GM23338 (cell line): ENCODE measurements around the gene KCNMA1. TPM values are rescaled to one million over a fixed set of nuclear protein-coding genes. Genes with fewer than 3 reads are reported as not detected.

Experiments used
- ATAC-seq: fragments of 200-7000 bp; cut with Tn5 transposase; 3 replicates; pipeline ENCODE4 v1.9.1; 2020
- DNase-seq: peaks from one replicate; pipeline ENCODE4 v3.0.0-alpha.2; 2015; ENCODE audit warnings: low spot score
- H2AFZ ChIP-seq: fragments of 200-600 bp; sonication (generic); 2 replicates; pipeline ENCODE4 v1.8.0; 2016; ENCODE audit warnings: antibody characterized with exemption, mild to moderate bottlenecking, moderate library complexity
- H3F3A ChIP-seq: fragments of 200-600 bp; sonication (generic); replicated peaks from 2 replicates; pipeline ENCODE4 v1.8.0; 2017; ENCODE audit warnings: antibody characterized with exemption, mixed run types, low read depth
- H3K27ac ChIP-seq: fragments of 200-600 bp; sonication (generic); 2 replicates; pipeline ENCODE4 v1.6.1; 2016; ENCODE audit warnings: low read depth
- H3K27me3 ChIP-seq: fragments of 200-600 bp; sonication (generic); 2 replicates; pipeline ENCODE4 v1.8.0; 2016; ENCODE audit warnings: mild to moderate bottlenecking, mixed run types, moderate library complexity; ENCODE audit not compliant: insufficient read depth
- H3K36me3 ChIP-seq: fragments of 200-600 bp; sonication (generic); 2 replicates; pipeline ENCODE4 v1.8.0; 2016; ENCODE audit warnings: mild to moderate bottlenecking; ENCODE audit not compliant: insufficient read depth
- H3K4me1 ChIP-seq: fragments of 200-600 bp; sonication (generic); 2 replicates; pipeline ENCODE4 v1.8.0; 2016; ENCODE audit warnings: mild to moderate bottlenecking, moderate library complexity; ENCODE audit not compliant: insufficient read depth
- H3K4me2 ChIP-seq: fragments of 200-600 bp; sonication (generic); 2 replicates; pipeline ENCODE4 v1.7.1; 2017; ENCODE audit warnings: mixed run types
- H3K4me3 ChIP-seq: fragments of 200-600 bp; sonication (generic); 2 replicates; pipeline ENCODE4 v1.6.1; 2016; ENCODE audit warnings: mixed run types
- H3K79me2 ChIP-seq: fragments of 200-600 bp; sonication (generic); replicated peaks from 2 replicates; pipeline ENCODE4 v1.8.0; 2017; ENCODE audit warnings: mild to moderate bottlenecking; ENCODE audit not compliant: insufficient read depth
- H3K9me2 ChIP-seq: fragments of 200-600 bp; sonication (generic); 2 replicates; pipeline ENCODE4 v1.8.0; 2017; ENCODE audit not compliant: insufficient read depth
- H4K20me1 ChIP-seq: fragments of 200-600 bp; sonication (generic); replicated peaks from 2 replicates; pipeline ENCODE4 v1.8.0; 2017; ENCODE audit warnings: mild to moderate bottlenecking; ENCODE audit not compliant: insufficient read depth
- H3K27ac Mint-ChIP-seq: 2 replicates; pipeline ENCODE4 v1.8.0; 2020; ENCODE audit warnings: inconsistent platforms, mild to moderate bottlenecking, moderate library complexity, mixed read lengths
- H3K27me3 Mint-ChIP-seq: 3 replicates; pipeline ENCODE4 v1.8.0; 2022; ENCODE audit warnings: low read depth, mild to moderate bottlenecking, moderate library complexity, mixed read lengths, inconsistent platforms; ENCODE audit not compliant: insufficient read depth, poor library complexity
- H3K36me3 Mint-ChIP-seq: 3 replicates; pipeline ENCODE4 v1.8.0; 2021; ENCODE audit warnings: low read depth, mild to moderate bottlenecking, inconsistent platforms, moderate library complexity, mixed read lengths
- H3K4me1 Mint-ChIP-seq: 3 replicates; pipeline ENCODE4 v1.8.0; 2020; ENCODE audit warnings: mild to moderate bottlenecking, inconsistent platforms, mixed read lengths
- H3K4me3 Mint-ChIP-seq: 3 replicates; pipeline ENCODE4 v1.8.0; 2021; ENCODE audit warnings: moderate library complexity, mild to moderate bottlenecking, inconsistent platforms, mixed read lengths
- H3K9me3 Mint-ChIP-seq: 3 replicates; pipeline ENCODE4 v1.8.0; 2020; ENCODE audit warnings: moderate library complexity, mild to moderate bottlenecking, inconsistent platforms, mixed read lengths
- CREB1 ChIP-seq: fragments of 250-450 bp; sonication (Bioruptor Pico); IDR thresholded peaks from 2 replicates; pipeline ENCODE4 v1.5.0; 2020; ENCODE audit warnings: low read depth, mild to moderate bottlenecking, moderate library complexity
- EZH2 ChIP-seq: fragments of 200-600 bp; sonication (generic); IDR thresholded peaks from one replicate; pipeline ENCODE4 v1.8.0; 2017; ENCODE audit warnings: antibody characterized with exemption, mild to moderate bottlenecking, low read depth; ENCODE audit not compliant: unreplicated experiment
- EZH2phosphoT487 ChIP-seq: fragments of 200-600 bp; sonication (generic); IDR thresholded peaks from one replicate; pipeline ENCODE4 v1.8.1; 2018; ENCODE audit warnings: antibody characterized with exemption; ENCODE audit not compliant: unreplicated experiment
- JUNB ChIP-seq: IDR thresholded peaks from one replicate; pipeline ENCODE4 v1.6.1; 2016; ENCODE audit warnings: antibody characterized with exemption; ENCODE audit not compliant: unreplicated experiment
- NANOG ChIP-seq: IDR thresholded peaks from 2 replicates; pipeline ENCODE4 v1.6.1; 2016; ENCODE audit warnings: antibody characterized with exemption, borderline replicate concordance
- POLR2AphosphoS5 ChIP-seq: IDR thresholded peaks from 2 replicates; pipeline ENCODE4 v1.6.1; 2016; ENCODE audit warnings: antibody characterized with exemption, low read depth
- STAT1 ChIP-seq: IDR thresholded peaks from one replicate; pipeline ENCODE4 v1.6.1; 2016; ENCODE audit warnings: antibody characterized with exemption; ENCODE audit not compliant: unreplicated experiment
- ZNF114 ChIP-seq: fragments of 250-450 bp; sonication (Bioruptor Pico); IDR thresholded peaks from 2 replicates; pipeline ENCODE4 v1.5.0; 2020; ENCODE audit warnings: mild to moderate bottlenecking, moderate library complexity
- ZNF331 ChIP-seq: fragments of 250-450 bp; sonication (Bioruptor Pico); IDR thresholded peaks from 2 replicates; pipeline ENCODE4 v1.5.0; 2020; ENCODE audit warnings: low read depth, mild to moderate bottlenecking, moderate library complexity
- polyA plus RNA-seq: library from polyadenylated mRNA; unstranded; fragments of >200 nt; fragmentation: Nextera tagmentation; extraction: Ambion mirVana; gene quantifications from 2 replicates; pipeline ENCODE4 v1.2.1, GENCODE V29; 2016
- total RNA-seq: library from RNA; depleted of rRNA; stranded (reverse); fragments of >200 nt; shearing (Covaris generic); gene quantifications from 2 replicates; pipeline ENCODE4 v1.2.3, GENCODE V29; 2014
- TF ChIP-seq, protein P1 (sequence below): IDR thresholded peaks from one replicate; pipeline ENCODE4 v1.6.1; 2018; ENCODE audit warnings: antibody characterized with exemption; ENCODE audit not compliant: unreplicated experiment
- TF ChIP-seq, protein P2 (sequence below): fragments of 250-450 bp; sonication (Bioruptor Pico); IDR thresholded peaks from 2 replicates; pipeline ENCODE4 v1.5.0; 2020; ENCODE audit warnings: mild to moderate bottlenecking, moderate library complexity
- TF ChIP-seq, protein P3 (sequence below), 2 experiments: fragments of 200-600 bp in 1 of 2; sonication (generic) in 1 of 2; conservative IDR thresholded peaks; 2 replicates each; pipeline versions ENCODE4 v1.5.1 to v1.6.1; 2016 to 2017; ENCODE audit warnings: antibody characterized with exemption in 2 of 2, low read depth in 2 of 2, mild to moderate bottlenecking in 2 of 2, moderate library complexity in 1 of 2
- TF ChIP-seq, protein P4 (sequence below): IDR thresholded peaks from 2 replicates; pipeline ENCODE4 v1.6.1; 2016; ENCODE audit warnings: antibody characterized with exemption

KCNMA1 gene
- total and polyA plus RNA-seq, 2 experiments from 2014 or later = 8.2 to 9.0 TPM

DNA sequence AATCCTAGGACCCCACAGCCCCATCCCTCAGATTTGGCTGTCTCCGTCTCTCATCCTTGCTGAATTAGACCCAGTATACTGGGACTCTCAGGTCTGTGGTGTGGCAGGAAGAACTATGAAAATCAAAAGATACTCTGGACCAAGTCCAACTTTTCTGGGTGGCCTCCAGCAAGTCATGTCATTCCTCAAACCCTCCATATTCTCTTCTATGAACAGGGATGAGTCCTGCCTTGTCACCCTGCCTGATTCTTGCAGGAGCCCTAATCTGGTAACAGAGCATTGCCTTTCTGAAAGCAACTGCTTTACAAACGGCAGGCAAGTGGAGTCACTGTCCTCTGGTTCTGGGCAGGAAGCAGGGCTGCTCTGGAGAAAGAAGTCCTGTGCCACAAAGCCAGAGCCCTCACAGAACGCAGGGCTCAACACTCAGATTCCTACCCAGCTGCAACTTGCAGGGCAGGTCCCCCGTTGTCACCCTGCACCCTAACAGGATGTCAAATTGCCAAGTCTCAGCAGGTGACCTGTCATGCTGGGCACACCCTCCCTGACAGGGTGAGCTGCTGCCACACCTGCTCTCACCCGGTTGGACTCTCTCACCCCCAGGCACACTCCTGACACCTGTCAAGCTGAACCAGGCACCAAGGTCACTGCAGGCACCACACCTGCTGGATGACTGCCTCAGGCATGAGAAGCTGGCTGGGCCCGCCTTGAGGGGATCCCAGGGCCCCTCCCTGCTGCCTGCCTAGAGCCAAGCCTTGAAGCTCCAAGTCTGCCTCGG lies 227.7 kb downstream of the KCNMA1 start:
- Histone ChIP-seq H3K4me3 (no peak overlapping the region), H3K27me3 (no peaks in the 10 kb centered on the region), H2AFZ (no peak overlapping the region), H3K4me2 (no peak overlapping the region), H3K79me2 (no peaks in the 10 kb centered on the region), H4K20me1 (no peaks in the 10 kb centered on the region), H3K9me2 (no peaks in the 10 kb centered on the region), H3F3A (no peaks in the 10 kb centered on the region), H3K36me3 (no peaks in the 10 kb centered on the region), H3K27ac (no peak overlapping the region), H3K4me1 (no peaks in the 10 kb centered on the region)
- no peaks in the 10 kb centered on the region for H3K36me3 Mint-ChIP-seq
- ATAC-seq (no peak), DNase-seq (no peak)
- H3K4me1 Mint-ChIP-seq = peaks cover 21% of the 10 kb centered on the region
- no peak overlapping the region for H3K4me3 Mint-ChIP-seq
- no peaks in the 10 kb centered on the region; the same call in 2 of the 3 replicates for H3K9me3 Mint-ChIP-seq
- TF ChIP-seq JUNB (no peak), ZNF331 (no peak), EZH2 (no peak), CREB1 (CRISPR knock-in tag) (no peak), STAT1 (no peak), ZNF114 (CRISPR knock-in tag) (no peak), EZH2phosphoT487 (no peak), POLR2AphosphoS5 (no peak), NANOG (no peak)
- TF ChIP-seq, protein P1, sequence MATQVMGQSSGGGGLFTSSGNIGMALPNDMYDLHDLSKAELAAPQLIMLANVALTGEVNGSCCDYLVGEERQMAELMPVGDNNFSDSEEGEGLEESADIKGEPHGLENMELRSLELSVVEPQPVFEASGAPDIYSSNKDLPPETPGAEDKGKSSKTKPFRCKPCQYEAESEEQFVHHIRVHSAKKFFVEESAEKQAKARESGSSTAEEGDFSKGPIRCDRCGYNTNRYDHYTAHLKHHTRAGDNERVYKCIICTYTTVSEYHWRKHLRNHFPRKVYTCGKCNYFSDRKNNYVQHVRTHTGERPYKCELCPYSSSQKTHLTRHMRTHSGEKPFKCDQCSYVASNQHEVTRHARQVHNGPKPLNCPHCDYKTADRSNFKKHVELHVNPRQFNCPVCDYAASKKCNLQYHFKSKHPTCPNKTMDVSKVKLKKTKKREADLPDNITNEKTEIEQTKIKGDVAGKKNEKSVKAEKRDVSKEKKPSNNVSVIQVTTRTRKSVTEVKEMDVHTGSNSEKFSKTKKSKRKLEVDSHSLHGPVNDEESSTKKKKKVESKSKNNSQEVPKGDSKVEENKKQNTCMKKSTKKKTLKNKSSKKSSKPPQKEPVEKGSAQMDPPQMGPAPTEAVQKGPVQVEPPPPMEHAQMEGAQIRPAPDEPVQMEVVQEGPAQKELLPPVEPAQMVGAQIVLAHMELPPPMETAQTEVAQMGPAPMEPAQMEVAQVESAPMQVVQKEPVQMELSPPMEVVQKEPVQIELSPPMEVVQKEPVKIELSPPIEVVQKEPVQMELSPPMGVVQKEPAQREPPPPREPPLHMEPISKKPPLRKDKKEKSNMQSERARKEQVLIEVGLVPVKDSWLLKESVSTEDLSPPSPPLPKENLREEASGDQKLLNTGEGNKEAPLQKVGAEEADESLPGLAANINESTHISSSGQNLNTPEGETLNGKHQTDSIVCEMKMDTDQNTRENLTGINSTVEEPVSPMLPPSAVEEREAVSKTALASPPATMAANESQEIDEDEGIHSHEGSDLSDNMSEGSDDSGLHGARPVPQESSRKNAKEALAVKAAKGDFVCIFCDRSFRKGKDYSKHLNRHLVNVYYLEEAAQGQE = no peak
- TF ChIP-seq, protein P2, sequence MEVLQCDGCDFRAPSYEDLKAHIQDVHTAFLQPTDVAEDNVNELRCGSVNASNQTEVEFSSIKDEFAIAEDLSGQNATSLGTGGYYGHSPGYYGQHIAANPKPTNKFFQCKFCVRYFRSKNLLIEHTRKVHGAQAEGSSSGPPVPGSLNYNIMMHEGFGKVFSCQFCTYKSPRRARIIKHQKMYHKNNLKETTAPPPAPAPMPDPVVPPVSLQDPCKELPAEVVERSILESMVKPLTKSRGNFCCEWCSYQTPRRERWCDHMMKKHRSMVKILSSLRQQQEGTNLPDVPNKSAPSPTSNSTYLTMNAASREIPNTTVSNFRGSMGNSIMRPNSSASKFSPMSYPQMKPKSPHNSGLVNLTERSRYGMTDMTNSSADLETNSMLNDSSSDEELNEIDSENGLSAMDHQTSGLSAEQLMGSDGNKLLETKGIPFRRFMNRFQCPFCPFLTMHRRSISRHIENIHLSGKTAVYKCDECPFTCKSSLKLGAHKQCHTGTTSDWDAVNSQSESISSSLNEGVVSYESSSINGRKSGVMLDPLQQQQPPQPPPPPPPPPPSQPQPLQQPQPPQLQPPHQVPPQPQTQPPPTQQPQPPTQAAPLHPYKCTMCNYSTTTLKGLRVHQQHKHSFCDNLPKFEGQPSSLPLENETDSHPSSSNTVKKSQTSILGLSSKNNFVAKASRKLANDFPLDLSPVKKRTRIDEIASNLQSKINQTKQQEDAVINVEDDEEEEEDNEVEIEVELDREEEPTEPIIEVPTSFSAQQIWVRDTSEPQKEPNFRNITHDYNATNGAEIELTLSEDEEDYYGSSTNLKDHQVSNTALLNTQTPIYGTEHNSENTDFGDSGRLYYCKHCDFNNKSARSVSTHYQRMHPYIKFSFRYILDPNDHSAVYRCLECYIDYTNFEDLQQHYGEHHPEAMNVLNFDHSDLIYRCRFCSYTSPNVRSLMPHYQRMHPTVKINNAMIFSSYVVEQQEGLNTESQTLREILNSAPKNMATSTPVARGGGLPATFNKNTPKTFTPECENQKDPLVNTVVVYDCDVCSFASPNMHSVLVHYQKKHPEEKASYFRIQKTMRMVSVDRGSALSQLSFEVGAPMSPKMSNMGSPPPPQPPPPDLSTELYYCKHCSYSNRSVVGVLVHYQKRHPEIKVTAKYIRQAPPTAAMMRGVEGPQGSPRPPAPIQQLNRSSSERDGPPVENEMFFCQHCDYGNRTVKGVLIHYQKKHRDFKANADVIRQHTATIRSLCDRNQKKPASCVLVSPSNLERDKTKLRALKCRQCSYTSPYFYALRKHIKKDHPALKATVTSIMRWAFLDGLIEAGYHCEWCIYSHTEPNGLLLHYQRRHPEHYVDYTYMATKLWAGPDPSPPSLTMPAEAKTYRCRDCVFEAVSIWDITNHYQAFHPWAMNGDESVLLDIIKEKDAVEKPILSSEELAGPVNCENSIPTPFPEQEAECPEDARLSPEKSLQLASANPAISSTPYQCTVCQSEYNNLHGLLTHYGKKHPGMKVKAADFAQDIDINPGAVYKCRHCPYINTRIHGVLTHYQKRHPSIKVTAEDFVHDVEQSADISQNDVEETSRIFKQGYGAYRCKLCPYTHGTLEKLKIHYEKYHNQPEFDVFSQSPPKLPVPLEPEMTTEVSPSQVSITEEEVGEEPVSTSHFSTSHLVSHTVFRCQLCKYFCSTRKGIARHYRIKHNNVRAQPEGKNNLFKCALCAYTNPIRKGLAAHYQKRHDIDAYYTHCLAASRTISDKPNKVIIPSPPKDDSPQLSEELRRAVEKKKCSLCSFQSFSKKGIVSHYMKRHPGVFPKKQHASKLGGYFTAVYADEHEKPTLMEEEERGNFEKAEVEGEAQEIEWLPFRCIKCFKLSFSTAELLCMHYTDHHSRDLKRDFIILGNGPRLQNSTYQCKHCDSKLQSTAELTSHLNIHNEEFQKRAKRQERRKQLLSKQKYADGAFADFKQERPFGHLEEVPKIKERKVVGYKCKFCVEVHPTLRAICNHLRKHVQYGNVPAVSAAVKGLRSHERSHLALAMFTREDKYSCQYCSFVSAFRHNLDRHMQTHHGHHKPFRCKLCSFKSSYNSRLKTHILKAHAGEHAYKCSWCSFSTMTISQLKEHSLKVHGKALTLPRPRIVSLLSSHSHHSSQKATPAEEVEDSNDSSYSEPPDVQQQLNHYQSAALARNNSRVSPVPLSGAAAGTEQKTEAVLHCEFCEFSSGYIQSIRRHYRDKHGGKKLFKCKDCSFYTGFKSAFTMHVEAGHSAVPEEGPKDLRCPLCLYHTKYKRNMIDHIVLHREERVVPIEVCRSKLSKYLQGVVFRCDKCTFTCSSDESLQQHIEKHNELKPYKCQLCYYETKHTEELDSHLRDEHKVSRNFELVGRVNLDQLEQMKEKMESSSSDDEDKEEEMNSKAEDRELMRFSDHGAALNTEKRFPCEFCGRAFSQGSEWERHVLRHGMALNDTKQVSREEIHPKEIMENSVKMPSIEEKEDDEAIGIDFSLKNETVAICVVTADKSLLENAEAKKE (CRISPR knock-in tag) = no peak
- TF ChIP-seq, protein P3, sequence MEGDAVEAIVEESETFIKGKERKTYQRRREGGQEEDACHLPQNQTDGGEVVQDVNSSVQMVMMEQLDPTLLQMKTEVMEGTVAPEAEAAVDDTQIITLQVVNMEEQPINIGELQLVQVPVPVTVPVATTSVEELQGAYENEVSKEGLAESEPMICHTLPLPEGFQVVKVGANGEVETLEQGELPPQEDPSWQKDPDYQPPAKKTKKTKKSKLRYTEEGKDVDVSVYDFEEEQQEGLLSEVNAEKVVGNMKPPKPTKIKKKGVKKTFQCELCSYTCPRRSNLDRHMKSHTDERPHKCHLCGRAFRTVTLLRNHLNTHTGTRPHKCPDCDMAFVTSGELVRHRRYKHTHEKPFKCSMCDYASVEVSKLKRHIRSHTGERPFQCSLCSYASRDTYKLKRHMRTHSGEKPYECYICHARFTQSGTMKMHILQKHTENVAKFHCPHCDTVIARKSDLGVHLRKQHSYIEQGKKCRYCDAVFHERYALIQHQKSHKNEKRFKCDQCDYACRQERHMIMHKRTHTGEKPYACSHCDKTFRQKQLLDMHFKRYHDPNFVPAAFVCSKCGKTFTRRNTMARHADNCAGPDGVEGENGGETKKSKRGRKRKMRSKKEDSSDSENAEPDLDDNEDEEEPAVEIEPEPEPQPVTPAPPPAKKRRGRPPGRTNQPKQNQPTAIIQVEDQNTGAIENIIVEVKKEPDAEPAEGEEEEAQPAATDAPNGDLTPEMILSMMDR (conservative IDR thresholded peaks at IDR 0.05; ENCODE audit: low read depth in 2 of 2) = no peak
- TF ChIP-seq, protein P4, sequence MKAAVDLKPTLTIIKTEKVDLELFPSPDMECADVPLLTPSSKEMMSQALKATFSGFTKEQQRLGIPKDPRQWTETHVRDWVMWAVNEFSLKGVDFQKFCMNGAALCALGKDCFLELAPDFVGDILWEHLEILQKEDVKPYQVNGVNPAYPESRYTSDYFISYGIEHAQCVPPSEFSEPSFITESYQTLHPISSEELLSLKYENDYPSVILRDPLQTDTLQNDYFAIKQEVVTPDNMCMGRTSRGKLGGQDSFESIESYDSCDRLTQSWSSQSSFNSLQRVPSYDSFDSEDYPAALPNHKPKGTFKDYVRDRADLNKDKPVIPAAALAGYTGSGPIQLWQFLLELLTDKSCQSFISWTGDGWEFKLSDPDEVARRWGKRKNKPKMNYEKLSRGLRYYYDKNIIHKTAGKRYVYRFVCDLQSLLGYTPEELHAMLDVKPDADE = no peak
- H3K27me3 Mint-ChIP-seq = peaks cover 7% of the 10 kb centered on the region
- no peak overlapping the region for H3K27ac Mint-ChIP-seq
